NCI-H2171 (cell line): Measurements from ENCODE around the gene OR2T33.
"Not testable (repeated sequence)": the region's sequence is repeated elsewhere in the genome, so short reads cannot be mapped to it uniquely, and the experiment has no call there.

Experiments used
- DNase-seq: peaks from one replicate; lab custom pipeline; 2025; lab: John Stamatoyannopoulos, UW

The OR2T33 gene, protein sequence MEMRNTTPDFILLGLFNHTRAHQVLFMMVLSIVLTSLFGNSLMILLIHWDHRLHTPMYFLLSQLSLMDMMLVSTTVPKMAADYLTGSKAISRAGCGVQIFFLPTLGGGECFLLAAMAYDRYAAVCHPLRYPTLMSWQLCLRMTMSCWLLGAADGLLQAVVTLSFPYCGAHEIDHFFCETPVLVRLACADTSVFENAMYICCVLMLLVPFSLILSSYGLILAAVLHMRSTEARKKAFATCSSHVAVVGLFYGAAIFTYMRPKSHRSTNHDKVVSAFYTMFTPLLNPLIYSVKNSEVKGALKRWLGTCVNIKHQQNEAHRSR

DNA sequence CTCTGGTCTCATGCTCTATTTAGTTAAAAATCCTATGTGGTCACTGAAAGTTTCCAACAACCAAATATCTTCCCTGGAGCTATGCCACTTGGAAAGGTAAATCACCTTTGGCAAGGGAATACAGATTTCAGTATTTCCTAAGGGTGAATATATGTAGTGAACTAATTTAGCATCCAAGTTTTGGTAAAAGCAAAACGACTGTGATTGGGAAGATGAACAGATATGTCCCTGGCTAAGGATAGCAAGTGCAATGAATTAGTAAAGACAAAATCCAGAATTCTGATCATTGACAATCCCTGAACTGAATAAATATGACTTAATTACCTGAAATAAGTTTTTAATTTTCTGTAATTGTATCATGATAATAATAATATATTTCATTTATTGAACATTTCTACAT is at the start of gene OR2T33:
Gene OR2T33, minus strand, starts transcription at position 101 of the 400 bp plus-strand sequence. CDS start 4,162 bp downstream, outside the sequence.
- no peak for DNase-seq

DNA sequence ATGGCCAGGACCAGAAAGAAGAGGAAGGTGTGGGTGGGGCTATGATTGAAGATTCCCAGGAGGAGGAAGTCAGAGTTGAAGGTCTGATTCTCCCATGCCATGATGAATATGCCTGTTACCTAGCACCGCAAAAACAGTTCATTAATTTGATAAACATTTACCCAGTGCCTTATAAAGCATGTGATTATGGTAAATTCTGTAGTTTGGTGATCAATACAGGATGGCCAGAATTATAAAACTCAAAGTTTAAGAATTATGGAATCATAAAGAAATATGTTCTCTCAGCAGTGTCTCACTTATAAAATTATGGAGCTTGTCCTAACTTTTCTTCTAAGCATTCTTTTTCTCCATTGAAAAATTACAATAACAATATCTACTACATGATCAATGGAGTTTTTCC is 46.7 kb upstream of the OR2T33 start, which contains the start of gene OR2M7:
Gene OR2M7, minus strand, starts transcription at position 101 of the 400 bp plus-strand sequence. Its CDS starts 0 bp downstream, at position 101.
- no peak for DNase-seq

DNA sequence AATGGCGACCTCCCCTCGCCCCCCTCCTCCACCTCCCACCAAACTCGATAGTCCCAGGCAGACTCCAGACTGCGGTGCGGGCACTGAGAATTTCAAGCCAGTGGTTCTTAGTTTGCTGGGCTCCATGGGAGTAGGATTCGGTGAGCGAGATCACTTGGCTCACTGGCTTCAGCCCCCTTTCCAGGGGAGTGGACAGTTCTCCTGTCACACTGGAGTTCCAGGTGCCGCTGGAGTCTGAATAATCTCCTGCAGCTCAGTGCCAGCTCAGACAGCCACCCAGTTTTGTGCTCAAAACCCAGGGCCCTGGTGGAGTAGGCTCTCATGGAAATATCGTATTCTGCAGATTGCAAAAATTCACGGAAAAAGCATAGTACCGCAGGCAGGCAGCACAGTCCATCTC is 39.0 kb upstream of the OR2T33 start:
- DNase-seq: no peak

- not testable (repeated sequence) for DNase-seq
Observed at GRCh38 chr1:248306740-248307139, 29.0 kb upstream of the OR2T33 start.

DNA sequence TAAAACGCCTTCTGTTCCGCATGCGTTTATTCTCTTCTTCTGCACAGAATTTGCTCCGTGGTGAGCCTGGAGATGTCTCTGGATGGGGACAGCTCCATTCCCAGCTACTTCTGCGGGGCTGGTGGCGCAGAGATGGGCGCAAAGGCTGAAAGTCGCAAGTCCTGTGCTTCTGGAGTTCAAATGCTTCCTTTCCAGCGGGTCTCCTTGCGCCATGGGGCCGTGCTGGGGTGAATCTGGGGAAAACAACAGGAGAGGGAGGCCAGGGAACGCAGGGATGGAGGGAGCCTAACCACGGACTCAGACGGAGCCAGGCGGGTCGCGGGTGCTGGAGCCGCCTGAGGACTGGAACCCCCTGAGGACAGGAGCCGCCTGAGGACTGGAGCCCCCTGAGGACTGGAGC is 28.3 kb upstream of the OR2T33 start:
- no peak for DNase-seq

GRCh38 chr1:248305672-248306071 is 27.9 kb upstream of the OR2T33 start:
- not testable (repeated sequence) for DNase-seq

GRCh38 chr1:248303324-248303723 is 25.5 kb upstream of the OR2T33 start, which contains the start of gene OR2T12:
OR2T12 (minus strand) TSS chr1:248303424; CDS start chr1:248295578, 7,846 bp downstream.
- no peak for DNase-seq

DNA sequence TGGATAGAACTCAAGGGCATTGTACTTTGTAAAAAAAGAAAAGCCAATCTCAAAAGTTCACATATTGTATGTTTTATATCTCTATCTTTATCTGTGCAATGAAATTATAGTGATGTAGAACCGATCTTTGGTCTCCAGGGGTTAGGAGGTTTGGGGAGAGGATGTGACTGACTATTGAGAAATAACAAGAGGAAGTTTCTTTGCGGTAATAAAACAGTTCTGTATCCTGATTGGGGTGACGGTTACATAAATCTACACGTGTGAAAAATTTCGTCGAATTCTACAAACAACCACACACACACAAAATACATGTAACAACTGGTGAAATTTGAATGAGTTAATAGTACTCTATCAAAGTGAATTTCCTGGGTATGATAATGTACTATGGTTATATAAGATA is 10.6 kb upstream of the OR2T33 start:
- DNase-seq: no peak

DNA sequence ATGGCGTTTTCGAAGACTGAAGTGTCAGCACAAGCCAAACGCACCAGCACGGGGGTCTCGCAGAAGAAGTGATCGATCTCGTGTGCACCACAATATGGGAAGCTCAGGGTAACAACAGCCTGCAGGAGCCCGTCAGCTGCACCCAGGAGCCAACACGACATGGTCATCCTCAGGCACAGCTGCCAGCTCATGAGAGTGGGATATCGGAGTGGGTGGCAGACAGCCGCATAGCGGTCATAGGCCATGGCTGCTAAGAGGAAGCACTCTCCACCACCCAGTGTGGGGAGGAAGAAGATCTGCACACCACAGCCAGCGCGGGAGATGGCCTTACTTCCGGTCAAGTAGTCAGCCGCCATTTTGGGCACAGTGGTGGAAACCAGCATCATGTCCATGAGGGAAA is 4.6 kb downstream of the OR2T33 start:
- DNase-seq: not testable (repeated sequence)

DNA sequence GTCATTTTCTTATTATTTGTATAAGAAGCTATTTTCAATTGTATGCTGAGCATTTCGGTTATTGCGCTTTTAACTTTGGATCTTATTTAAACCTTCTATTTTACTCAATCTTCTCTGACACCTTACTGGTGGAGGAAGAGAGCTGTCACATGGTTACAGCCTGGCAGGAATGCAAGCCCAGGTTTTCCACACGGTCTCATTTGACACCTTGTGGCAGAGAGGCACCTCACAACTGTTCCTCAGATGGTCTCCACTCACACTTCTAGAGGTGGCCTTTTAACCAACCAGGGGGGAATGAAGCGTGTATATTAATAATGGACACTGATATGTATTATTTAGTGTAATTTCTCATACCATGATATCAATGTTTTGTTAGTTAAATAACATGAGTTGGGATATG is 9.6 kb downstream of the OR2T33 start:
- DNase-seq: no peak

- not testable (repeated sequence) for DNase-seq
Observed at GRCh38 chr1:248259309-248259708, 18.5 kb downstream of the OR2T33 start.

DNA sequence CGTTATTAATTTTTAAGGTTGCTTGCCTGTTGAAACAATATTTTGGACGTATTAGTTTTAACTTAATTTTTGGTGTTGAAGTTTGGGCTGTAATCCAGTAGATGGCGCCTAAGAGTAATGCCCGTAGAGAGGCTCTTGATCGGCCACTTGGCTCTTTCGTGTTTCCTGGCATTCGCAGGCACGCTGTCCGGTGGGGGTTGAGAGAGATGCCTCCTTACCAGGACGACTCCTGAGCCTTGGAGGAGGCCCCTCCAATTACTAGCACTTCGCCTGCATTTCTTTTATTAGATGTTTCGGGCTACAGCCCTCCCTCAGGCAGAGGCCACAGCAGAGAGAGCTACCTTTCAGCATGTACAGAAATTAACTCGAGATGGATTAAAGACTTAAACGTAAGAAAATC is 34.6 kb downstream of the OR2T33 start:
- peak; percentile 12 for DNase-seq

GRCh38 chr1:248239478-248239877 is 38.3 kb downstream of the OR2T33 start:
- DNase-seq: no peak

DNA sequence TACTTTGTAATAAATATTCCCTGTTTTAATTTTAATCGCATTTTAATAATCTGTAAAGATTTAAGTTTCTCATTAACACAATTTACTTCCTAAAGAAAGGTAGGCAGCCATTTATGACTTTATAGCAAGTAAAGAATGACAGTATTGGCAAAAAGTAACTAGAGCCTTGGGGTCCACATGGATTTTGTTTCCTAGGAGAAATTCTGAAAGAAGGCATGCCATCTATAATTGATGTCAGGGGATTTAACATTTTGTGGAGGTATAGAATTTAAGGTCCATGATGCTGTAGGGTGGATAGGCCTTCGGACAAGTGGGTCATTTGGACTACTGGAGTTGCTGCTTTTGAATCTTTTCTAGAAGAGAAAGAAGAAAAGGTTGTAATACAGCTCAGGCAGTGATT is 46.7 kb downstream of the OR2T33 start, which contains the start of gene OR2M4:
Gene OR2M4, plus strand, starts transcription at position 301 of the 400 bp plus-strand sequence. CDS start 7,512 bp downstream, outside the sequence.
- DNase-seq: no peak

GRCh38 chr1:248229360-248229908 is 48.3 kb downstream of the OR2T33 start:
- DNase-seq: no peak

- DNase-seq: no peak
Observed at GRCh38 chr1:248225537-248225936, 52.2 kb downstream of the OR2T33 start.
